T-helper 2 cell treated with Interferon-gamma antibody and Interleukin-4, amounts not matched to agents 5 μg/mL and 100 μg/mL, for 36 hours (primary cell): ENCODE data around the gene HSPA12A.

ENCODE experiments used
- DNase-seq: peaks from one replicate; pipeline ENCODE4 v3.0.0; 2021; ENCODE audit warnings: low spot score
- H3K27ac Mint-ChIP-seq: one replicate; pipeline ENCODE4 v1.8.0; 2021; ENCODE audit warnings: mild to moderate bottlenecking, mixed read lengths
- H3K27me3 Mint-ChIP-seq: one replicate; pipeline ENCODE4 v1.8.0; 2021; ENCODE audit warnings: low read depth, mixed read lengths
- H3K36me3 Mint-ChIP-seq: one replicate; pipeline ENCODE4 v1.8.0; 2021; ENCODE audit warnings: low read depth, mixed read lengths
- H3K4me1 Mint-ChIP-seq: one replicate; pipeline ENCODE4 v1.8.0; 2021; ENCODE audit warnings: low read depth, mixed read lengths
- H3K4me3 Mint-ChIP-seq: one replicate; pipeline ENCODE4 v1.8.0; 2022; ENCODE audit warnings: mild to moderate bottlenecking, moderate library complexity, mixed read lengths
- H3K9me3 Mint-ChIP-seq: one replicate; pipeline ENCODE4 v1.8.0; 2021; ENCODE audit warnings: mixed read lengths

The HSPA12A gene

GRCh38 chr10:116630020-116630419 is 112.3 kb downstream of the HSPA12A start:
- no peak for DNase-seq
- H3K36me3 Mint-ChIP-seq = no peaks in the 10 kb centered on the region
- no peaks in the 10 kb centered on the region for H3K4me1 Mint-ChIP-seq
- no peak overlapping the region for H3K4me3 Mint-ChIP-seq
- H3K9me3 Mint-ChIP-seq = no peaks in the 10 kb centered on the region
- H3K27me3 Mint-ChIP-seq = peaks cover 4% of the 10 kb centered on the region
- no peak overlapping the region for H3K27ac Mint-ChIP-seq

GRCh38 chr10:116629340-116629739 is 113.0 kb downstream of the HSPA12A start:
- peaks cover 4% of the 10 kb centered on the region for H3K27me3 Mint-ChIP-seq
- H3K4me1 Mint-ChIP-seq = no peaks in the 10 kb centered on the region
- H3K4me3 Mint-ChIP-seq = no peak overlapping the region
- DNase-seq = no peak
- no peak overlapping the region for H3K27ac Mint-ChIP-seq
- H3K9me3 Mint-ChIP-seq = no peaks in the 10 kb centered on the region
- H3K36me3 Mint-ChIP-seq = no peaks in the 10 kb centered on the region

- H3K27ac Mint-ChIP-seq = no peak overlapping the region
- H3K36me3 Mint-ChIP-seq = no peaks in the 10 kb centered on the region
- no peak for DNase-seq
- no peaks in the 10 kb centered on the region for H3K4me1 Mint-ChIP-seq
- peaks cover 4% of the 10 kb centered on the region for H3K27me3 Mint-ChIP-seq
- no peaks in the 10 kb centered on the region for H3K9me3 Mint-ChIP-seq
- no peak overlapping the region for H3K4me3 Mint-ChIP-seq
These were observed 114.9 kb downstream of the HSPA12A start for GRCh38 chr10:116627386-116627933.

- H3K27me3 Mint-ChIP-seq = peaks cover 4% of the 10 kb centered on the region
- no peaks in the 10 kb centered on the region for H3K9me3 Mint-ChIP-seq
- no peak overlapping the region for H3K4me3 Mint-ChIP-seq
- no peaks in the 10 kb centered on the region for H3K4me1 Mint-ChIP-seq
- no peaks in the 10 kb centered on the region for H3K36me3 Mint-ChIP-seq
- DNase-seq = no peak
- H3K27ac Mint-ChIP-seq = no peak overlapping the region
These were observed 115.6 kb downstream of the HSPA12A start for GRCh38 chr10:116626815-116627214.

- no peaks in the 10 kb centered on the region for H3K36me3 Mint-ChIP-seq
- DNase-seq = no peak
- H3K4me3 Mint-ChIP-seq = no peak overlapping the region
- H3K27ac Mint-ChIP-seq = no peak overlapping the region
- no peaks in the 10 kb centered on the region for H3K9me3 Mint-ChIP-seq
- peaks cover 4% of the 10 kb centered on the region for H3K27me3 Mint-ChIP-seq
- H3K4me1 Mint-ChIP-seq = no peaks in the 10 kb centered on the region
These were observed 116.5 kb downstream of the HSPA12A start for GRCh38 chr10:116625845-116626244.

- no peak overlapping the region for H3K27ac Mint-ChIP-seq
- H3K36me3 Mint-ChIP-seq = no peaks in the 10 kb centered on the region
- no peak for DNase-seq
- no peaks in the 10 kb centered on the region for H3K9me3 Mint-ChIP-seq
- no peak overlapping the region for H3K4me3 Mint-ChIP-seq
- no peaks in the 10 kb centered on the region for H3K4me1 Mint-ChIP-seq
- H3K27me3 Mint-ChIP-seq = peaks cover 2% of the 10 kb centered on the region
These were observed 120.3 kb downstream of the HSPA12A start for GRCh38 chr10:116621934-116622655.

GRCh38 chr10:116621476-116621875 is 120.9 kb downstream of the HSPA12A start:
- H3K9me3 Mint-ChIP-seq = no peaks in the 10 kb centered on the region
- no peaks in the 10 kb centered on the region for H3K4me1 Mint-ChIP-seq
- no peaks in the 10 kb centered on the region for H3K36me3 Mint-ChIP-seq
- H3K27ac Mint-ChIP-seq = no peak overlapping the region
- DNase-seq = no peak
- no peak overlapping the region for H3K4me3 Mint-ChIP-seq
- H3K27me3 Mint-ChIP-seq = no peaks in the 10 kb centered on the region
